ENCODE data around the gene DHX32. TPM values are rescaled to one million over a fixed set of nuclear protein-coding genes. Genes with fewer than 3 reads are reported as not detected.
A peak's percentile ranks its signal among the peaks of the same experiment; 100 is the strongest.

Gene DHX32
- total RNA-seq, 1 donor from 2014 or later, result 30.2 TPM

GRCh38 chr10:125823663-125824251 lies 57.3 kb downstream of the DHX32 start:
- TF ChIP-seq POLR2A (IDR thresholded peaks at IDR 0.05), result no peak
- TF ChIP-seq, protein P1, sequence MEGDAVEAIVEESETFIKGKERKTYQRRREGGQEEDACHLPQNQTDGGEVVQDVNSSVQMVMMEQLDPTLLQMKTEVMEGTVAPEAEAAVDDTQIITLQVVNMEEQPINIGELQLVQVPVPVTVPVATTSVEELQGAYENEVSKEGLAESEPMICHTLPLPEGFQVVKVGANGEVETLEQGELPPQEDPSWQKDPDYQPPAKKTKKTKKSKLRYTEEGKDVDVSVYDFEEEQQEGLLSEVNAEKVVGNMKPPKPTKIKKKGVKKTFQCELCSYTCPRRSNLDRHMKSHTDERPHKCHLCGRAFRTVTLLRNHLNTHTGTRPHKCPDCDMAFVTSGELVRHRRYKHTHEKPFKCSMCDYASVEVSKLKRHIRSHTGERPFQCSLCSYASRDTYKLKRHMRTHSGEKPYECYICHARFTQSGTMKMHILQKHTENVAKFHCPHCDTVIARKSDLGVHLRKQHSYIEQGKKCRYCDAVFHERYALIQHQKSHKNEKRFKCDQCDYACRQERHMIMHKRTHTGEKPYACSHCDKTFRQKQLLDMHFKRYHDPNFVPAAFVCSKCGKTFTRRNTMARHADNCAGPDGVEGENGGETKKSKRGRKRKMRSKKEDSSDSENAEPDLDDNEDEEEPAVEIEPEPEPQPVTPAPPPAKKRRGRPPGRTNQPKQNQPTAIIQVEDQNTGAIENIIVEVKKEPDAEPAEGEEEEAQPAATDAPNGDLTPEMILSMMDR (IDR thresholded peaks at IDR 0.05), result no peak
- peak in 1 of 2 donors; percentile 27 for TF ChIP-seq POLR2AphosphoS5 (IDR thresholded peaks at IDR 0.05; ENCODE audit: insufficient read depth in 1 of 2, low read depth in 1 of 2)
- Histone ChIP-seq H3K4me1 (peaks cover 45% of the 10 kb centered on the region), H3K9me3 (no peaks in the 10 kb centered on the region), H3K27me3 (no peaks in the 10 kb centered on the region), H3K36me3 (peaks cover 0 to 24% of the 10 kb centered on the region in 2 donors), H3K4me3 (peak overlapping the region; percentile 96 to 98), H3K27ac (peak overlapping the region; percentile 86)
- no peak for DNase-seq (ENCODE audit: extremely low spot score in 2 of 2)
- intact Hi-C loops (cut with DNase I), result no loop called here

DNA sequence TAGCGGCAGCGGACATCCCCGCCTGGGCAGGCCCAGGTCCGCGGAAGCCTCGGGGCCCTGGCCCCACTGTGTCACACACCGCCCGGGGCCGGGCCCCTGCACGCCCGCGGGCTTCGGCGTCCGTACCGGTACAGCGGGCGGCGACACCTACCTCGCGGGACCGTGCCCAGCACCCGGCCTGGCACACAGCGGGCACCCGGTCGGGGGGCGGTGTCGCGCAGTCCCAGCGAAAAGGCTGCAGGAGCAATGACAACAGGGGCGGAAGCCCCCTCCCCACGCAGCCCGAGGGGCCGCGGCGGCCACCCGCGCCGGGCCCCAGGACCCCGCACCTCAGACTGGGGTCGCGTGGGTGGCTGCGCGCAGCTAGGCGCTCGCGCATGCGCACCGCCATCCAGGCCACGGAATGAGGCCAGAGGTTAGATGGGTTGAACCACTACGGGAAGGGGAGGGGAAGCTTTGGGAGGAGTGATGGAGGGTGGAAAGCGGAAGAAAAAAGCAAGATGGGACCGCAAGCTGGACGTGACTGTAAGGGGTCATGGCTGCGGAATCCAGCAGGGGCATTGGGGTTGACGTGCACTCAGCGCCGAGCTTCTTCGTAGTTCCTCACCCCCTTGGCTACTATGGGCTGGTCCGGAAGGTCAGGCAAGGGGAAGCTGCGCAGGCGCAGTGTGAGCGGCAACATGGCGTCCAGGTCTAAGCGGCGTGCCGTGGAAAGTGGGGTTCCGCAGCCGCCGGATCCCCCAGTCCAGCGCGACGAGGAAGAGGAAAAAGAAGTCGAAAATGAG lies 58.0 kb downstream of the DHX32 start, which contains the start of the genes BCCIP and UROS:
Gene BCCIP, plus strand, starts transcription at position 669 of the 785 bp plus-strand sequence. Its CDS starts 12 bp downstream, at position 681.
Gene UROS, minus strand, starts transcription at position 381 of the 785 bp plus-strand sequence. CDS start 6,759 bp downstream, outside the sequence.
- TF ChIP-seq POLR2A (IDR thresholded peaks at IDR 0.05), result peak in 1 of 2 donors; percentile 51
- TF ChIP-seq POLR2AphosphoS5 (IDR thresholded peaks at IDR 0.05; ENCODE audit: insufficient read depth in 1 of 2, low read depth in 1 of 2), result peak; percentile 94
- TF ChIP-seq, protein P1 (IDR thresholded peaks at IDR 0.05), result peak in 1 of 3 experiments; percentile 4
- Histone ChIP-seq H3K4me3 (peak within 1 kb of the TSS; percentile 96 to 98), H3K9me3 (no peaks in the 10 kb centered on the region), H3K36me3 (peaks cover 0 to 17% of the 10 kb centered on the region in 2 donors), H3K4me1 (peaks cover 45% of the 10 kb centered on the region), H3K27ac (peak within 1 kb of the TSS; percentile 86), H3K27me3 (no peaks in the 10 kb centered on the region)
- intact Hi-C loops (cut with DNase I), result no loop called here
- DNase-seq (ENCODE audit: extremely low spot score in 2 of 2), result peak in 1 of 2 donors; percentile 88

DNA sequence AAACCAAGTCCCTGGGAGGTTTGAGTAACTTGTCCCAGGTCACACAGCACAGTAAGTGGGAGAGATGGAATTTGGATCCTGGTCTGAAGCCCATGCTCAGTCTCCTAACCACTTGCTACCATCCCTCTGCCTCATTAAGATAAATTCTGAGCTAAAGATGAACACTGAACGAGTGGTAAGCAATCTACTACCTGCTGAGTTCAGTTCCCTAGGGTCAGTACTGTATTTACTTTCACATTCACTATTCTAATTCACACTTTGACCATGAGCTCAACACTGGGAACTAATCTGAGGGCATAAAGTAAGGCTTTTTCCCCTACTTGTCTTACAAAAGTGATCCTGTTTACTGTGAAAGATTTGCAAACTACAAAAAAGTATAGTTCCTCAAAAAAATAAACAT lies 60.4 kb downstream of the DHX32 start:
- intact Hi-C loops (cut with DNase I), result no loop called here
- H3K36me3 ChIP-seq, result peaks cover 0 to 3% of the 10 kb centered on the region in 2 donors
- TF ChIP-seq POLR2A (IDR thresholded peaks at IDR 0.05) (no peak), POLR2AphosphoS5 (IDR thresholded peaks at IDR 0.05; ENCODE audit: insufficient read depth in 1 of 2, low read depth in 1 of 2) (no peak)
- TF ChIP-seq, protein P1 (IDR thresholded peaks at IDR 0.05), result no peak
- H3K4me3 ChIP-seq, result no peak overlapping the region
- H3K27me3 ChIP-seq, result no peaks in the 10 kb centered on the region
- DNase-seq (ENCODE audit: extremely low spot score in 2 of 2), result no peak
- no peak overlapping the region for H3K27ac ChIP-seq
- H3K9me3 ChIP-seq, result no peaks in the 10 kb centered on the region
- peaks cover 39% of the 10 kb centered on the region for H3K4me1 ChIP-seq

DNA sequence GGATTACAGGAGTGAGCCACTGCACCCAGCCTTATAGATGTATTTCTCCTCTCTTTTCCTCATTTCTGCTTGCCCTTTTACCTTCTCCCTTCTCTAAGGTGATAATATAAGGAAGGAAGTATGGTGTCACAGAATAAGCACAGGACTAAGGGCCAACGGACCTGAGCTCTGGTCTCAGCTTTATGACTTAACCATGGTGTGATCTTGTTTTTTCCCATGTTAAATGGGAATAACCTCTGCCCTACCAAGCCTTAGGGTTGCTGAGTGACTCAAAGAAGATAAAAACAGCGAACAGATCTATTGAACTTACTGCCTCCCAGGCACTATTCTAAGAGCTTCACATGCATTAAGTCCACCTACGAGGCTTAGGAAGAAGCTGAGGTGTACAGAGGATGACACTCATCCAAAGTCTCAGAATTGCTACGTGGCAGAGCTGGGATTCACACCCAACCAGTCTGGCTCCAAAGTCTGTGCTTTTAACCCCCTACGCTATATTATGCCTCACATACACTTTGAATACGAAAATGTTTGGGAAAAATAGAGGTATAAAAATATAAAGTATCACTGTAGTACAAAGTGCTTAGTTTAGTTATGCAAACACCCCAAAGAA lies 63.6 kb downstream of the DHX32 start:
- no peaks in the 10 kb centered on the region for H3K27me3 ChIP-seq
- intact Hi-C loops (cut with DNase I), result no loop called here
- no peak for DNase-seq (ENCODE audit: extremely low spot score in 2 of 2)
- no peak overlapping the region for H3K27ac ChIP-seq
- no peaks in the 10 kb centered on the region for H3K9me3 ChIP-seq
- TF ChIP-seq POLR2AphosphoS5 (IDR thresholded peaks at IDR 0.05; ENCODE audit: insufficient read depth in 1 of 2, low read depth in 1 of 2) (no peak), POLR2A (IDR thresholded peaks at IDR 0.05) (no peak)
- TF ChIP-seq, protein P1 (IDR thresholded peaks at IDR 0.05), result no peak
- no peak overlapping the region for H3K4me3 ChIP-seq
- peaks cover 0 to 28% of the 10 kb centered on the region in 2 donors for H3K36me3 ChIP-seq
- H3K4me1 ChIP-seq, result peaks cover 16% of the 10 kb centered on the region

Measured in vagina (tissue), 2 donors.